Middle frontal gyrus (tissue), 1 donor: ENCODE measurements around the gene P2RY8.
"Not testable (repeated sequence)": the region's sequence is repeated elsewhere in the genome, so short reads cannot be mapped to it uniquely, and the experiment has no call there.

Experiments
- DNase-seq: peaks from one replicate; pipeline ENCODE4 v3.0.0-alpha.2; 2015; ENCODE audit warnings: low spot score; ENCODE audit errors: extremely low spot score

Gene P2RY8

DNA sequence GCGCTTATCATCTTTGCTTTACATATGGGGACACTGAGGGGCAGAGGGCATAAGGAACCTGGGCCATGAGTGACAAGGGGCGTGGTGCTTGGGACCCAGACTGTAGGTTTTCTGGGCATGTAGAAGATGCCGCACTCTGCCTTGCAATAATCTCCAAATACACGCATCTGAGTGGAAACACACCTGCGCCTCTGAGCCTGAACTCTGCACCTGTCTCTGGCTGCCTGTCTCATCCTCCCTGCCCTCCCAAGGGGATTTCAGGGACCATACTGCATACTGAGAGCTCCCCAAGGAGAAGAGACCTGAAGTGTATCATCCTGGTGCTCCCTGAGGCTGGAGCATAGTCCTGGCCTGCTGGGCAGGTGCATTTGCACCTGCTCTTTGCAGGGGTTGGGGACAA is 49.6 kb downstream of the P2RY8 start:
- no peak for DNase-seq

DNA sequence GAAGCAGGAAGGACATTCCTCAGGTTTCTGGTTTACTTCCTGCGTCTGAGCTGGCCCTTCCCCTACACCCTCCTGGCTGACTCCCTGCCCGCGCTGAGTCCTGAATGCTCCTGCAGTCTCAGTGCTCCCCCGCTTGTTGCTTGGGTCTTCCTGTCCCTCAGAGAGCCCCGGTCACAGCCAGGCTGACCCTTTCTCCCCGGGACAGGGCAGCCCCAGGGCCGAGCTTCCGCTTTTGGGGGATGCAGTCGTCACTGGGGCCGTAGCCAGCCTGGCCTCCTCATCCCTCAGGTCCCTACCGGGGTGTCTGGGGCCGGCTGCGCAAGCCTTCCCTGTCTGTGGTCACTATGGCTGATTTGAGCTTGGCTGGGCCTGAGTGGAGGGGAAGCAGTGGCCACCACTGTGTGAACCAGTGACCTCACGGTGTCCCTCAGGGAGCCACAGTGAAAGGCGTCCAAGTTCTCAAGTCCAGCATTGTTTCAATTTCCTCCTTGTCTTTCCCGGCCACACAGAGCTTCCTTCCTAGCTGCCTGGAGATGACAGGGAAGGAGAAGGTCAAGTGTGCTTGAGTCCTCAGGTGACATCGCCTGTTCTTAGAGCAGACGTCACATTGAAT is 50.1 kb downstream of the P2RY8 start:
- no peak for DNase-seq

DNA sequence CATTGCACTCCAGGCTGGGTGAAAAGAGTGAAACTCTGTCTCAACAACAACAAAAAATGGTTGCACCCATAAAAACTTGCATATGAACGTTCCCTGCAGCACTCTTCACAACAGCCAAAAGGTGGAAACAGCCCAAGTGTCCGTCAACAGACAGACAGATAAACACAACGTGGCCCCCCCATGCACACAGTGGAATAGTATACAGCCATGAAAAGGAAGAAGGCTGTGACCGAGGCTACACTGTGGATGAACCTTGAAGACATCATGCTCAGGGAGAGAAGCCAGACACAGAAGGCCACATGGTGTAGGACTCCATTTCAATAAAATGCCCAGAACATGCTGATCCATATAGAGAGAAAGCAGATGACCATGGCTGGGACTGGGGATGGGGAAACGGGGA is 50.8 kb downstream of the P2RY8 start:
- no peak for DNase-seq

DNA sequence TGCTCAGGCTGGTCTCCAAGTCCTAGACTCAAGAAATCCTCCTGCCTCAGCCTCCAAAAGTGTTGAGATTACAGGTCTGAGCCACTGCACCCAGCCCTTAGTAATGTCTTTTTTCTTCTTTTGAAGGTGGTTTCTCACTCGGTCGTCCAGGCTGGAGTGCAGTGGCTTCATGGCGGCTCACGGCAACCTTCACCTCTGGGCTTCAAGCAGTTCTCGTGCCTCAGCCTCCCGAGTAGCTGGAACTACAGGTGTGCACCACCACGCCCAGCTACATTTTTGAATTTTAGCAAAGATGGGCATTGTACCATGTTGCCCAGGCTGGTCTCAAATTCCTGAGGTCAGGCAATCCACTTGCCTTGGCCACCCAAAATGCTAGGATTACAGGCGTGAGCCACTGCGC is 52.0 kb downstream of the P2RY8 start:
- no peak for DNase-seq

DNA sequence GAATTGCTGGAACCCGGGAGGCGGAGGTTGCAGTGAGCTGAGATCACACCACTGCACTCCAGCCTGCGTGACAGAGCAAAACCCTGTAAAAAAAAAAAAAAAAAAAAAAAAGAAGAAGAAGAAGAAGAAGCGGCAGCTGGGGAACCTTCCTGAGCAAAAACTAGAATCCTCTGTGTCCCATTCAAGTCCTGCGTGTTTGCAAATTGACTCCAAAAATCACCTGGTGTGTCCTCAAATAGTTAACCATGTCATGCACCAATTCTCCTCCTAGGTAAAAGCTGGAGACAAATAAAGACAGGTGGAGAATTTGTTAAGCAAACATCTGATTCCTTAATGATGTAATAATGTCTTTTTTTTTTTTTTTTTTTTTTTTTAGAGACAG is 52.4 kb downstream of the P2RY8 start:
- no peak for DNase-seq

DNA sequence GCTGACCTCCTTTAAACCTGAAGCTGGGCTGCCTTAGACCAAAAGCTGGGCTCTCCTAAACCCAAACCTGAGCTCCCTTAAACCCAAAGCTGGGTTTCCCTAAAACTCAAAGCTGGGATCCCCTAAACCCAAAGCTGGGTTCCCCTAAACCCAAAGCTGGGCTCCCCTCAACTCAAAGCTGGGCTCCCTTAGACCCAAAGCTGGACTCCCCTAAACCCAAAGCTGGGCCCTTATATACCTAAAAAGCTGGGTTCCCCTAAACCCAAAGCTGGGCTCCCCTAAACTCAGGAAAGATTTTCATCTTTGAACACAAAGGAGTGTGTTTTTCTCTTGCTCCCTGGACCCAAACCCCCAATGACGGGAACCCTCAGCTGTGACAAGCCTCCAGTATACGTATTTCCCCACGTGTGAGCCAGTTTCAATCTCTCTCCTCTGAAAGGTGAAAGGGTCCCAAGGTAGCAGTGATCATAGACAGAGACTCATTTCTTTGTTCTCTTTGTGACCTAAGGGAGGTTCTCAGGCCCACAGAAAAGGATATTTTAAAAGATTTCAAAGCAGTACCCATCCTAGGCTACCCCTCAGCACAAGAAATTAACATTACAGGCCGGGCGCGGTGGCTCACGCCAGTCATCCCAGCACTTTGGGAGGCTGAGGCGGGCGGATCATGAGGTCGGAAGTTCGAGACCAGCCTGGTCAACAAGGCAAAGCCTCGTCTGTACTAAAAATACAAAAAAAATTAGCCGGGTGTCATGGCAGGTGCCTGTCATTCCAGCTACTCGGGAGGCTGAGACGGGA is 52.9 kb downstream of the P2RY8 start:
- DNase-seq, result no peak

DNA sequence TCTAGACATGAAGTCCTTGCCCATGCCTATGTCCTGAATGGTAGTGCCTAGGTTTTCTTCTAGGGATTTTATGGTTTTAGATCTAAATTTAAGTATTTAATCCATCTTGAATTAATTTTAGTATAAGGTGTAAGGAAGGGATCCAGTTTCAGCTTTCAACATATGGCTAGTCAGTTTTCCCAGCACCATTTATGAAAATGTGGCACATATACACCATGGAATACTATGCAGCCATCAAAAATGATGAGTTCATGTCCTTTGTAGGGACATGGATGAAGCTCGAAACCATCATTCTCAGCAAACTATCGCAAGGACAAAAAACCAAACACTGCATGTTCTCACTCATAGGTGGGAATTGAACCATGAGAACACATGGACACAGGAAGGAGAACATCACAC is 54.5 kb downstream of the P2RY8 start:
- not testable (repeated sequence) for DNase-seq

DNA sequence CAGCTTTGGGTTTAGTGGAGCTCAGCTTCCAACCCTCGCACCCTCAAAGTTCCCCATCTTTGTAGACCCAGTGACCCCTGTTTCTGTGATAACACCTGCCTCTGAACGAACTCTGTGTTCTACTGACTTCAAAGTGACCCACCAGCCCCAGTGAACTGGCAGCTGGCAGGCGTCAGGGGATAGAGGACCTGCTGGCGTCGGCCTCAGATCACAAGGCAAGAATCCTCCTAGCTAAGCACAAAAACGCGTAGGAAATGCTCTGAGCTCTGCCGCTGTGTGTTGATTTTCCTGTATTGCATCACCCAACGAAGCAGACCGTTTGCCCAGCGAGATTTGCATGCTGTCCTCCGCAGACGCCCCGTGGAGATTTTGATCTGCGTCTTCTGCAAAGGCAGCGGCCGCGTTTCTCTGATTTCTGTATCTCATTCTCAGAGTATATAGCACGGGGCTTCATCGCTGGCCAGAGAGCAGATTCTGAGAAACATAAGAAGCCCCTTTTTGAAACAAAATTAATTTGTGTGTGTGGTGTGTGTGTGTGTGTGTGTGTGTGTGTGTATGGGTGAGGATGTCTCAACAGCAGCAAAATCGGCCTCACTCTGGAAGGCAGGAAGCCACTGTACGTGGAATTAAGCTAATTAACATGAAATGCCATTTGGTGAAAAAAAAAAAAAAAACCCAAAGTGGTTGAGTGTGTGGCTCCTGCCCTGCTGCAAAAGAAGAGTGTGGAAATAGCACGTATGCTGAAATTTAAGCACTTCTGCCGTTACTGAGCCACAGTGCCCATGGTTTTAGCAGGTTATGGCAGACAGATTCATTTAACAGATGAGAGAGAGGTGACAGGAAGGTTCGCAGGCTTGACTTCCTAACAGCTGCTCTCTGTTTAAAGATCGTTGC is 55.1 kb downstream of the P2RY8 start:
- DNase-seq, result peak; percentile 19

DNA sequence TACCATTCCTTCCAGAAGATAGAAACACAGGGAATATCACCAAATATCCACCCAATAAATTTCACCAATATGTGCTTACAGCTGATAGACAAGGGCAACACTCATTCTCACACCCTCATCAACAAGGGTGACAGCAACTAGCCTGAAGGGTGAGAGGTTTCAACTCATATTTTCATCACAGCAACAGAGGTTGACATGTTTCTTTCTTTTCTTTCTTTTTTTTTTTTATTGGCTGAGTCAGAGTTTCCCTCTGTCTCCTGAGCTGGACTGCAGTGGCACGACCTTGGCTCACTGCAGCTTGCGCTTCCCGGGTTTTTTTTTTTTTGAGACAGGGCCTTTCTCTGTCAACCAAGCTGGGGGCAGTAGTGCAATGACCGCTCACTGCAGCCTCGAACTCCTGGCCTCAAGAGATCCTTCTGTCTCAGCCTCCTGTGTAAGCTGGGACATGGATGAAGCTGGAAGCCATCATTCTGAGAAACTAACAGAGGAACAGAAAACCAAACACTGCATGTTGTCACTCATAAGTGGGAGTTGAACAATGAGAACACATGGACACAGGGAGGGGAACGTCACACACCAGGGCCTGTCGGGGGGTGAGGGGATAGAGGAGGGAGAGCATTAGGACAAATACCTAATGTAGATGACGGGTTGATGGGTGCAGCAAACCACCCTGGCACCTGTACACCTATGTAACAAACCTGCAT is 56.8 kb downstream of the P2RY8 start:
- DNase-seq, result no peak

DNA sequence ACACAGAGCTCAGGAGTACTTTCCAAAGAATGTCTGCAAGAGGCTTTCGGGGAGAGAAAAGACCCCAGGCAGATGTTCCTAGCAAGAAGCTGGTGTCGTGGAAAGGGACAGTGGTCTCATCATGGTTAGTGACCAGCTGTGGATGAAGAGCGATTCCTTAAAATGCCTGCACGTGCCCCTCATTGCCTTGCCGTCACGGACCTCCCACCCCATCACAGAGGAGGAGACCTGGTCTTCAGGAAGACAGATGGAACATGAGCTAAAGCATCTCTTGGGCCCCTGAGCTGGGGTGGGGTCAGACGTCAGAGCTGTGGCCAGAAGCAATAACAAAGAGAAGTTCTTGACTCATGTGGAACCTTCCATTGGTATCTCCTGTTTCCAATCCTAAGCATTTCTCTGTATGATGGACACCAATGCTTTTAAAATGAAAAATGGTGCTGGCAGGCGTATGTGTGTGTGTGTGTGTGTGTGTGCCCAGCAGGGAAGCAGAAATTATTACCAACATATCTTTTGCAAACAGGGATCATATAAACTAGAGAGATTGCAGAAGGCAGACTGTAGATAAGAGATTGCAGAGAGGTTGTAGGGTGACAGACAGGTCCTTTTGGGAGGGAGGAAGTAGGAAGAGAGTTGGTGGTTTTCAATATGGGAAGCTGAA is 59.1 kb downstream of the P2RY8 start:
- no peak for DNase-seq

DNA sequence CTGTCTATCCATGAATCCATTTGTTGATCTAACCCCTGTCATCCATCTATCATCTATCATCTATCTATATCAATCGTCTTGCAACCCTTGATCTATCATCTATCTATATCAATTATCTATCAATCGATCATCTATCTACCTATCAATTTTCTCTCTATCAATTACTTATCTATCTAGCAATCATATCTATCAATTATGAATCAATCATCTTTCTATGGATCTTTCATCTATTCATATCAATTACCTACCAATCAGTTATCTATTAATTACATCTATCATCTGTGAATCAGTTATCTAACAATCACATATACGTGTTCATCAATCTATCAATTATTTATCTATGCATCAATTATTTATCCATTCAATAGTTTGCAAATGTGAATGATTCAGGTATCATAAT is 59.8 kb downstream of the P2RY8 start:
- no peak for DNase-seq

DNA sequence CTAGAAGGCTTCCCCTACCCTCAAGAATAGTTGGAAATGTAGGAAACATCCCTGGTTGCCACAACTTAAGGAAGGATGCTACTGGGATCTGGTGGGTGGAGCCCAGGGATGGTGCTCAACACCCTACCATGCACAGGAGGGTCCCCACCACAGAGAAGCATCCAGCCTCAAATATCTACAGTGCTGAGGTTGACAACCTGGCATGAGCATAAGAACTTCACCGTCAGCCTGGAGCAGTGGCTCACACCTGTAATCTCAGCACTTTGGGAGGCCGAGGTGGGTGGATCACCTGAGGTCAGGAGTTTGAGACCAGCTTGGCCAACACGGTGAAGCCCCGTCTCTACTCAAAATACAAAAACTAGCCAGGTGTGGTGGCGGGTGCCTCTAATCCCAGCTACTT is 60.3 kb downstream of the P2RY8 start:
- DNase-seq, result no peak

DNA sequence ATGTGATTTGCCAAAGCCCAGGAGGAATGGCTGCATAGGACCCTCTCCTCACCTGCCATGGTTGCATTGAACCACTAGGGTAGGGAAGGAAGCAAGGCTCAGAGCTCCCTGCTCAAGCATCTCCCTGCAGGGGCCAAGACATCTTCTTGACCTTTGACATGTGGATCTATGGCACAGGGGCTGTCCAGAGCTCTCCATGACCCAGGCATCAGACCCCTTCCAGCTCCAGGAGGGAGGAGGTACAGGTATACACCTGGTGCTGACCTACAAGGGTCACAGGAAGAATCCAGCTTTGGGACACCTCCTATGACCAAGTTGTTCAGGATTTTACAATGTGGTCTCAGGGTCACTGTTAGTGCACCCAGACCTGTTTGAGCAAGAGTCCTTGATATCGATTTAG is 61.1 kb downstream of the P2RY8 start:
- DNase-seq, result no peak

DNA sequence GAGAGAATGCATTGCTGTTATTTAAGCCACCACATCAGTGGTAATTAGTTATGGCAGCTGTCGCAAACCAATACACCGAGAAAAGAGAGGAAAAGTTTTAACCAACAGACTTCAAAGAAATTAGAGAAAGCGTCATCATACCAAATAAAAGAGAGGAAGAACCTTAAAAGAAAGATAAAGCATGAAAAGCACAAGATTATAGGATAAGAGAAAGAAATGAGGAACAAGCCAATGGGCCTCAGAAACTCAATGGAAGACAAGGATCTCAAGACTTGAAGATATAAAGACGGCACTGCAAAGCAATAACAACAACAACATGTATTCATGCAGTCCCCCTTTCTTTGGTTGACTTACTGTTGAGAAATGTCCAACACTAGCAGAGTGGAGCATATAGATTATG is 61.5 kb downstream of the P2RY8 start:
- DNase-seq, result no peak

DNA sequence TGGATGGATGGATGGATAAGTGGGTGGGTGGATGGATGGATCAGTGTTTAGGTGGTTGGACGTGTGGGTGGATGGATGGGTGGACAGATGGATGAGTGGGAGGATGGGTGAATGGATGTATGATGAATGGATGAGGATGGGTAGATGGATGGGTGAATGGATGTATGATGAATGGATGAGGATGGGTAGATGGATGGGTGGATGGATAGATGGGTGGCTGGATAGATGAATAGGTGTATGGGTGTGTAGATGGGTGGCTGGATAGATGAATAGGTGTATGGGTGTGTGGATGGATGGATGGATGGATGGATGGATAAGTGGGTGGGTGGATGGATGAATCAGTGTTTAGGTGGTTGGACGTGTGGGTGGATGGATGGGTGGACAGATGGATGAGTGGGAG is 62.4 kb downstream of the P2RY8 start:
- DNase-seq, result not testable (repeated sequence)

DNA sequence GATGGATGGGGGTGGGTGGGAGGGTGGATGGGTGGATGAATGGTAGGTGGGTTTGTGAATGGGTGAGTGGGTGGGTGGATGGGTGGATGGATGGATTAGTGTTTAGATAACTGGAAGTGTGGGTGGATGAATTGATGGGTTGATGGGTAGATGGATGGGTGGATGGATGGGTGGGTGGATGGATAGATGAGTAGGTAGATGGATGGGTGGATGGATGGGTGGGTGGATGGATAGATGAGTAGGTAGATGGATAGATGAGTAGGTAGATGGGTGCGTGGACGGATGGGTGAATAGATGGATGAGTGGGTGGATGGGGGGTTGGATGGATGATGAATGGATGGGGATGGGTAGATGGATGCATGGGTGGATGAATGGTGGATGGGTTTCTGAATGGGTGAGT is 64.0 kb downstream of the P2RY8 start:
- no peak for DNase-seq

DNA sequence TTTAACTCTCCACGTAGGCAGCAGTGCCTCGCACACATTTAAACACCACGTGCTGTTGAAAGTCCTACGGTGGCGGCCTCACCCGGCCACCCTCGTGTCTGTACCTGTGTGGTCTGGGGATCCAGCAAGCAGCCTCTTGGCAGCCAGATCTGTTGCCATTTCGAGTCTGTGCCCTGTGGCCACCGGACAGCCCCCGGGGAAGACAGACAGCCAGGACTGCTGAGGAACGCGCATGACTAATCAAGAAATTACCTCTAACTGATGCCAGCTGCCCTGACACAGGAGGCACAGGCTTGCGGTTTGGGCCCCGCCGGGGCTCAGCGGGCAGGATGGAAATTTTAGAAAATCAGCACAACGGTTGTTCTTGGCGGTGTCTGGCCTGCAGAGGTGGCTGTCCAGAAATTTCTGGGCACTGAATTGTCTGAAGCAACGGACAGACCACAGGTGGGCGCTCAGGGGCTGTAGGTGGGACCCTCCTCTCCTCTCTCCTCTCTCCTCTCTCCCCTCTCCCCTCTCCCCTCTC is 68.7 kb downstream of the P2RY8 start:
- no peak for DNase-seq

DNA sequence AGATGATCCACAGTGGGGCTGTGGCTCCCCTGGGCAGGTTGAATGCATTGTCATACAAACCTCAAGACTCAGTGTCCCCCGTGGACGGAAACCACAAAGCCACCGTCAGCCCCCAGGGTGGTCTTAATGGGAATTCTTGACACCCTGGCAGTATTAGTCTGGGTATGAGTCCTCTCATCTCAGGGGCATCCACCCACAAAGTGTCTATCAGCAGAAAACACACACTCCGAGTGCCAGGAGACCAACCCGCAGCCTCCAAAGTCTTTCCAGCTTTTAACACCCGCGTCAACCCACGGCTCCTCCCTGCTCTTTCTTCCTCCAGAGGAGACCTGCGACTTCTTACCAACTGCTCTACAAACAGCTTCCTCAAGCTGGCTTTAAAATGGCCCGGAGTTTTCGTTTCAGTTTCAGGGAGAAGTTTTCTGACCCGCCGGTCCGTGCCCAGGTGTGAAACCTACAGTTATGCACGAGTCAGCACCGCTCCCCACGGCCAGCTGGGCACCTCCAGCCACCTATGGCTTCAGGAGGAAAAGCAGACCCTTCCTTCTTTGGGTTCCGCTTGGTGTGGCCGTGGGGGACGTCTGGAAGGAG is 69.9 kb downstream of the P2RY8 start:
- no peak for DNase-seq

DNA sequence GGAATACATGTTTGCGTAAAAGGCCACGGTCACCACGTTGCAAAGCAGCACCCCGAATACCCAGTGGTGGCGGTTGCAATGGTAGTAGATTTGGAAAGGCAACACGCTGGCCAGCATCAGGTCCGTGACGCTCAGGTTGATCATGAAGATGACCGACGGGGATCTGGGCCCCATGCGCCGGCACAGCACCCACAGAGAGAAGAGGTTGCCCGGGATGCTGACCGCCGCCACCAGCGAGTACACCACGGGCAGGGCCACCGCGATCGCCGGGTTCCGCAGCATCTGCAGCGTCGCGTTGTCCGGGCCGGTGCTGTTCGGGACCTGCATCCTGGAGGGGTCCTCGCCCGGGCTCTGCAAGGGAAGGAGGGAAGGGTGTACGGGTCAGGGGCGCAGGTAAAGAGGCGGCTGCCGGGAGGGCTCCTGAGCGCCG is 70.7 kb downstream of the P2RY8 start:
- DNase-seq, result no peak
